ENCODE results near the gene PALD1.

DNA sequence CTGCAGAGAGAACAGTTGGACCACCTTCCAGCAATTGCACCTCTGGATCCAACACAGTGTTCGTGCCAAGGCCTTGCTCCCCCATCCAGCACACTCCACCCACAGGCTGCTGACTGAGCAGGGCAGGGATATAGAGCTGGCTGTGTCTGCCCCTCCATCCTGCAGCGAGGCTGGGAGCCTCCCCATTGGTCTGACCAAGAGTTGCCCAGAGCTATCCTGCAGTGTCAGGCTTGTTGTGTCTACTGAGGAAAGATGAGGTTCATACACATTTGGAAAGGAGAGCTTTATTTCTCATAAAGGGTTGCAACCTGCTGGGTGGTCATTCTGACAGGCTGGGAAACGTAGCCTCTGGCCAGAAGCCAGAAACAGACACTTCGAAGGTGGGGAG is 96.9 kb downstream of the PALD1 start:
- TF ChIP-seq, protein P1, sequence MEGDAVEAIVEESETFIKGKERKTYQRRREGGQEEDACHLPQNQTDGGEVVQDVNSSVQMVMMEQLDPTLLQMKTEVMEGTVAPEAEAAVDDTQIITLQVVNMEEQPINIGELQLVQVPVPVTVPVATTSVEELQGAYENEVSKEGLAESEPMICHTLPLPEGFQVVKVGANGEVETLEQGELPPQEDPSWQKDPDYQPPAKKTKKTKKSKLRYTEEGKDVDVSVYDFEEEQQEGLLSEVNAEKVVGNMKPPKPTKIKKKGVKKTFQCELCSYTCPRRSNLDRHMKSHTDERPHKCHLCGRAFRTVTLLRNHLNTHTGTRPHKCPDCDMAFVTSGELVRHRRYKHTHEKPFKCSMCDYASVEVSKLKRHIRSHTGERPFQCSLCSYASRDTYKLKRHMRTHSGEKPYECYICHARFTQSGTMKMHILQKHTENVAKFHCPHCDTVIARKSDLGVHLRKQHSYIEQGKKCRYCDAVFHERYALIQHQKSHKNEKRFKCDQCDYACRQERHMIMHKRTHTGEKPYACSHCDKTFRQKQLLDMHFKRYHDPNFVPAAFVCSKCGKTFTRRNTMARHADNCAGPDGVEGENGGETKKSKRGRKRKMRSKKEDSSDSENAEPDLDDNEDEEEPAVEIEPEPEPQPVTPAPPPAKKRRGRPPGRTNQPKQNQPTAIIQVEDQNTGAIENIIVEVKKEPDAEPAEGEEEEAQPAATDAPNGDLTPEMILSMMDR (conservative IDR thresholded peaks at IDR 0.05) = no peak
- no peak for TF ChIP-seq ZFX (IDR thresholded peaks at IDR 0.05)
